SU-DHL-6 (cell line): ENCODE data around the gene CLEC16A.

ENCODE experiments used
- EZH2phosphoT487 ChIP-seq: fragments of 200-600 bp; sonication (generic), shearing (Covaris generic); conservative IDR thresholded peaks from 2 replicates; pipeline ENCODE4 v1.6.1; 2018; ENCODE audit warnings: mild to moderate bottlenecking, antibody characterized with exemption, low read length, moderate library complexity, mixed read lengths
- TF ChIP-seq, protein P1 (sequence below): fragments of 200-600 bp; sonication (generic); IDR thresholded peaks from one replicate; pipeline ENCODE4 v1.5.1; 2017; ENCODE audit warnings: antibody characterized with exemption, mild to moderate bottlenecking, low read length, moderate library complexity; ENCODE audit not compliant: insufficient read depth, poor library complexity, severe bottlenecking

DNA sequence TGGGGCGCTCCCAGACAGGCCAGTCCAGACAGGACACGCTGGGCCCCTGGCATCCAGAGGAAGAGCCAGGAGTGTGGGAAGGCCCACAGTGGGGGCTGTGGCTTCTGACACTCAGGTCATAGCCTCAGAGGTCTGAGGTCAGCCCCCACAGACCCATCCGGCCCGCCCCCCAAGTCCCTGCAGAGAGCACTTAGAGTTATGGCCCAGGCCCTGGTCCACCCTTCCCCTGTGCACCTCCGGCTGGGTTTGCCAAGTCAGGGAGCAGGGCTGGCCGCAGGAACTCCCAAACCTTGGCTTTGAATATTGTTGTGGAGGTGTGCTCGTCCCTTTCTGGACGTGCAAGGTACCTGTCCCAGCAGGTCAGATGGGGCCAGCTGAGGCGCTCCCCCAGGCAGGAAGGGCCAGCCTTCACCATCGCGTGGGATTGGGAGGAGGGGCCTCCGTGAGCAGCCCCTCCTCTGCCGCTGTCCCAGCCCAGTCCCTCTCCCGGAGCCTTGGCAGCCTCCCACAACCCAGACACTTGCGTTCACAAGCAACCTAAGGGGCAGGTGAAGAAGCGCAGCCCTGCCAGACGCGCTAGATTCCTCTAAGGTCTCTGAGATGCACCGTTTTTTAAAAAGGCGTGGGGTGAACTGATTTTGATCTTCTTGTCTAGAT is 237.0 kb downstream of the CLEC16A start:
- TF ChIP-seq, protein P1, sequence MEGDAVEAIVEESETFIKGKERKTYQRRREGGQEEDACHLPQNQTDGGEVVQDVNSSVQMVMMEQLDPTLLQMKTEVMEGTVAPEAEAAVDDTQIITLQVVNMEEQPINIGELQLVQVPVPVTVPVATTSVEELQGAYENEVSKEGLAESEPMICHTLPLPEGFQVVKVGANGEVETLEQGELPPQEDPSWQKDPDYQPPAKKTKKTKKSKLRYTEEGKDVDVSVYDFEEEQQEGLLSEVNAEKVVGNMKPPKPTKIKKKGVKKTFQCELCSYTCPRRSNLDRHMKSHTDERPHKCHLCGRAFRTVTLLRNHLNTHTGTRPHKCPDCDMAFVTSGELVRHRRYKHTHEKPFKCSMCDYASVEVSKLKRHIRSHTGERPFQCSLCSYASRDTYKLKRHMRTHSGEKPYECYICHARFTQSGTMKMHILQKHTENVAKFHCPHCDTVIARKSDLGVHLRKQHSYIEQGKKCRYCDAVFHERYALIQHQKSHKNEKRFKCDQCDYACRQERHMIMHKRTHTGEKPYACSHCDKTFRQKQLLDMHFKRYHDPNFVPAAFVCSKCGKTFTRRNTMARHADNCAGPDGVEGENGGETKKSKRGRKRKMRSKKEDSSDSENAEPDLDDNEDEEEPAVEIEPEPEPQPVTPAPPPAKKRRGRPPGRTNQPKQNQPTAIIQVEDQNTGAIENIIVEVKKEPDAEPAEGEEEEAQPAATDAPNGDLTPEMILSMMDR = no peak
- TF ChIP-seq EZH2phosphoT487 = no peak
